ENCODE results near the gene SPTBN1.

SPTBN1 gene

DNA sequence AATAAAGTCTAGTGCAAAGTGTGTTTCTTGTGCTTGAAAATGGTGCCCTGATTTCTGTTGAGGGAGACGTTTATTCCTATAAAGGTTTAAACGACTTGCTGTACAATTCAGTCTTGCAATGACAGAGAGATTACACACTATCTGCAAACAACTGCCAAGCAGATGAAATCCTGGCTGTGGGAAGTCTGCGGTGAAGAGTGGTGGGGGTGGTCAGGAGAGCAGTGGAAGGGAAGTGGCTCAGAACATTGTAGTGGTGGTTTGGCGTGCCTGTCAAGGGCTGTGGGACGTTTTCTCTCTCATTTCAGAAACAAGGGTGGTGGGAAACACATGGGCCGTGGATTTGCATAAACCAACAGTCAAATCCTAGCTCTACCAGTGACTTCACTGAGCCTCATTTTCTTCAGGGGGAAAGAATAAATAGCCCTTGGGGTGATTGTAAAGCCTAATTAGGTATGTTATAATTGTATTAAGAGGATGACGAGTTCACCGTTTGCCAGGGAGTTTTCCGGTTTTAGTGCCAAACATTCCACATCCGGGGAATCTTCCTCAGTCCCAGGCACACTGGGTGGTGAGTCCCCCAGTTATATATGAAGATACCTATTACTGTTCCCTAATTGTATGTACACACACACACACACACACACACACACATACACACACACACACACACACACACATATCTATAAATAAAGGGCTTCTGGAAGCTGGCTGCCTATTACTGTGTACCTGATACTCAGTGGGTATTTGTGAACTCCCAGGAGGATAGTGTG is 115.0 kb downstream of the SPTBN1 start:
- DNase-seq, result peak in 8 of 56 donors; percentile 11 to 32 (median 16)

DNA sequence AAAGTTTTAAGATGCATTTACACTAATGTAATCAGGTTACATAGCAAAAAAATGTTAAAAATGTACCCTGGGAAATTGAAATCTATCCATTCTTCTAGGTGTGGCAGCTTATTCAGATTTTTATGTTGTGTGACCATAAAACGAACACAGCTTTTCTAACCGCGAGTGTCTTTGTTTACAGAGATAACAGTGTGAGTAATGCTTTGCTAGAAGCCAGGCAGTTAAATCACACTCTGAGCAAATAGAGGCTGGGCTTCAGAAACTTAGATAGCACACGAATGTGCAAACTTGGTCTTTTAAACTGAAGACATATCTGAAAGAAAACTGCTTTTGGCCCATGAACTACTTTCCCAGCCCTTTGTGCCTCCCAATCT is 116.1 kb downstream of the SPTBN1 start:
- DNase-seq, result no peak

DNA sequence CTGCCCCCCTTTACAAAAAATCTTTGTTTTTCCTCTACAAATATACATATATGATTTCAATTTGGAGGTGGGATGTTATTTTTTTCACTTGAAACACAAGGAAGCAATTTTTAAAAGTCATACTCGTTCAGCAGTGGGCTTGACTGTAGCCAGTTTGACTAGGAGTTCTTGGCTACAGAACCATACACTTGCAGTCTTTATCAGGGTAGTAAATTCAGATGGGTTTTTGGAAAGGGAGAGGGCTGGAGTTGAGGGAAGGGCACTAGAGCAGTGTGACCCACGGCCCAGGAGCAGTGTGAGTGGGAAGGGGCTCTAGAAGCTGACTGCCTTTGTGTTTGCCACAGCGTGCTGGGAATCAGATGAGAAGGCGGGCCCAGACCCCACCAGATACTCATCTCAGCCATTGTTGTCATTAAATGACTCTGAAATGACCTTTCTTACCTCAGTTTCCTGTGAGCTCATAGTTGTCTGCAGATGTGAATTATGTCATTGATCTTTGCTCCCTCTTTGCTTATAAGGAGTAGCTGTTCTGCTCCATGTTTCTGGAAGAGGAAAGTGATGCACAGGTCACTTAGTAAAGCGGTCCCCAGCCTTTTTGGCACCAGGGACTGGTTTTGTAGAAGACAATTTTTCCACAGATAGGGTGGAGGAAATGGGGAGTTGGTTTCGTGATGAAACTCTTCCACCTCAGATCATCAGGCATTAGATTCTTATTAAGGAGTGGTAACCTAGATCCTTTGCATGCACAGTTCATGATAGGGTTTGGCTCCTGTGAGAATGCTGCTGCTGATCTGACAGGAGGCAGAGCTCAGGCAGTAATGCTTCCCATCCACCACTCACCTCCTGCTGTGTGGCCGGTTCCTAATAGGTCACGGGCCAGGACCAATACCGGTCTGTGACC is 116.8 kb downstream of the SPTBN1 start:
- no peak for DNase-seq

DNA sequence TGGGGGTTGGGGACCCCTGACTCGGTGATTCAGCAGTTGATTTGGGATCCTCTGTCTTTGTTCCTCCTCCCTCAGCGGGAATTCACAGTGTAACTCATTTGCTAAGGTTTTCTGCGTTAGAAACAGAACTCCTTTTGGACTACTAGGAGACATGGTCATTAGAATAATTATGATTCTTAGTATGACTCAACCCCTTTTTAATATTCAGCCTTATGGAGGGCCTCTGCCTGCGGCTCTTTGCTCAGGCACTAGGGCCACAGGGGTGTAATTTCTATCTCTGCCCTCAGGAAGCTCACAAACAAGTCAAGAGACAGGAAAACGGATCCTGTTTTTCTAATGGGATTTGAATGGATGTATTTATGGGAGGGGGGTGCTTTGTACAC is 117.4 kb downstream of the SPTBN1 start:
- DNase-seq, result no peak

DNA sequence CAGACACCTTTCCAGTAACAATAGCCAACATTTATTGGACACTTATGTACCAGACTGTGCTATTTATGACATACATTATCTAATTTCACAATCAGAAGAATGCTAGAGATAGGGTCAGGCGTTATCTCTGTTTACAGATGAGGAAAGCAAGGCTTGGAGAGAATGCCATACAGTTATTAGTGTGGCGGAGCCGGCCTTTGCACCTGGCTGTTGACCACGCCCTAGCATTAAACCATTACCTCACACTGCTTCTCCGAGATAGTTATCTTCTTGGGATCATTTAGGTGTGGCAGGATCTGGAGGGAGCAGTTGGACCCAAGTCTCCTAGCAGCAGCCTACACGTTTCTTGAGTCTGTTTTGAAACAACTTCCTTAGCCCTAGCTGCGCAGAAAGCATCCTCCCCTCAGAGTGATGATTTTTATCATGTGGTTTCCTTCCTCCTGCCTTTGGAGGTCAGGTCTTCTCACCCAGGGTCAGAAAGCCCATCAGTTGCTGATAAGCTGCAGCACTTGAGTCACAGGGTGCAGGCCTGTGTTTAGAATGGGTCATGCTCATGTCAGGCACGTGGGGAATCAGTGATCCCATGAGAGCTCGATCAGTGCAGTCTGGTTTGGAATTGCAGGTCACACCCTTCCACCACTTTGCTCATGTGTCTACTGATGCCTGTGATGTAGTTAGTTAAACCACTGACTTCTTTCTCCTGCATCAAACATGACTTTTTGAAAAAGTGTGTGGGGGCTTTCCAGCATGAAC is 118.2 kb downstream of the SPTBN1 start:
- no peak for DNase-seq

DNA sequence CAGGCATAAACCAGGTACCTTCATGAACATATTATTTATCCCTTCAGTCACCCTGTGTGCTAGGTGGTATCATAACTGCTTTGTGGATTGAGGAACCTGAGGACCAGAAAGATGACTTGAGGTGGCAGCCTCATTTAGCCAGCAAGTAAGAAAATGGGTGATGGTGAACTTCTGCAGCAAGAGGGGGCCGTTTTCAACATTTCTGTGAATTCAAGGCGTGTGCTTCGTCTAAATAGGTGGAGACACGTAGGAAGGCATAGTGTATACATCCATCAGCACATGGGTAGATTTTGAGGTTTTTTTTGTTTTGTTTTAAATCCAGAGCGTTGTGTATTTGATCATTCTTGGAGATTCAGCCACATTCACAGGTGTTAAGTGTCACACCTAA is 118.7 kb downstream of the SPTBN1 start:
- no peak for DNase-seq

DNA sequence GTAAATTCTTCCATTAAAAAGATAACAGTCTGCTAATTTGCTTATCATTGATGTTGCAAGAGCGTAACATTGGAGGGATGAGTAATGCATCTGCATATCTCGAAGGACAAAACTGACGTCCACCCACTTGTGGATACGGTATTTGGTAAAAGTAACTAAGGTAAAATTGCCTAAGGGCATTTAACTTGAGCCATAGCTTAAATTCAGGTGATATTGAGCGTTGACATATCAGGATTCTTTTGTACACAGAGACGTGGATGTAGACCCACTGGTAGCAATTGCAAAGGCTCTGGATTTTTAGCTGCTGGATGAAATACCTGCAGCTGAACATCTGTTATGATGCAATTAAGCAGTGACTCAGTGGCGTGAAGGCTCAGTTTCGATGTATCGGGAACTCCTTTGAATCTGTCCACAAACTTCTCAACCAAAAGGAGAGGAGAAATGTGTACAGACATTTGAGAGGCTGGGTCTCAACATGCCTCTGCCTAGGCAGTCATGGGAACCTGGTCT is 119.3 kb downstream of the SPTBN1 start:
- no peak for DNase-seq

DNA sequence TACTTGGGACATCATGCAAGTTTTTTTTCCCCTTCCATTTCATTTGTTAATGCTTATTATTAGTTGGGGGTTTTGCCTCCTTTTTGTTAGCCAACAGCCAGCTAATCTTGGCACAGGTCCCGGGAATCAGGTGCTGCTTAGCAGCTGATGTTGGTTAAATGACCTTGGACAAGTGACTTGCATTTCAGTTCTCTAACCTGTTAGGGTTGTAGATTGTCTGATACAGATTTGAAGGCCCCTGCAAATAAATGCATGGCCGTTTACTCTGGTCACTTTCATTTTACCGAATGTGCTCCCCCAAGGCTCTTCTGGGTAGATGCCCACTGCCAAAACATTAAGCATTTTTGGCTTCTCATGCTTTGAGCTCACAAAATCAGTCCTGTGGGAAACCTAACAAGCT is 120.9 kb downstream of the SPTBN1 start:
- DNase-seq, result peak in 16 of 56 donors; percentile 5 to 56 (median 18)

DNA sequence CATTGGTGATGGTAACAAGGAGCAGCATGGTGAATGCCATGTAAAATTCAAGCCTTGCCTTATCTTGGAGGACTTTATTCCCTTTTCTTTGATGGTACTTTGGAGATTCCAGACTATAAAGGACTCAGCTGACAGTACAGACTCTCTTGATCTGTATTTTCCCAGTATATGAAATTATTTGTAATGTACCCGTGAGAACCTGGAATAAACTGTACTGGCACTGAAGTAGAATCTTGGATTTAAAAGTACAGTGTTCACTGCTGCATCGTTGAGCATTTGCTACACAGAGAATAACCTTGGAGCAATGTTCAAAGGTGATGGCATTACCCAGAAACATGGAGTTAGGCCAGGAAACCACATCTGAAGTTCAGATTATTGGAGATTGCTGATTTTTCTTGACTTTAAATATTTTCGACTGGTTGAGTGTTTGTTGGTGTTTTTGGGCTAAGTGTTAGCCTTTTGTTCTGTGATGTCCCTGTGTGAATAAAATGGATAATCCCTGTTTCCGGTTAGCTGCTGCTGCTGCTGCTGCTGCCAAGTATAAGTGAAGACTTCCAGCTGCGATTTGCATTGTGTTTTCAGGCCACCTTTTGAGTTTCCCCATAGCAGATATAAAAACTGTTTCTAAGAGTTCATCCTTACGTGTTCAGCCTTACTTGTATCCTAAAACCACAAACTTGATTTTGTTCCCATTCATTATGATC is 122.0 kb downstream of the SPTBN1 start:
- DNase-seq, result no peak

DNA sequence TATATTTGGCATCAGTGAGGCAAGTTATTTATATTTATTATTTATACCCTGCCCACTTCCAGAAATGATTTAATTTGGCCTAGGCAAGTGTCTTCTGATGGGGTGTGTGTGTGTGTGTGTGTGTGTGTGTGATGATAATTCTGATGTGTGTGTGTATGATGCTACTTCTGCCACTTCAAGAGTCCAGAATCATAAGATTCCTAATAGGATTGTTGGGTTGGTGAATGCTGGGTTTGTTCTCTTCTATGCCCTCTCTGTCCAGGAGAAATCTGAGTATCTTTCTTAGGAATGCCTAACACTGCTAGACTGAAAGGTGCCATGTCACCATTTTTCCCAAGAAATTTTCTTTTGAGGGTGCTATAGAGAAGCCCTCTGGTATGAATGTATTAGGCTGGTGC is 122.5 kb downstream of the SPTBN1 start:
- DNase-seq, result no peak

DNA sequence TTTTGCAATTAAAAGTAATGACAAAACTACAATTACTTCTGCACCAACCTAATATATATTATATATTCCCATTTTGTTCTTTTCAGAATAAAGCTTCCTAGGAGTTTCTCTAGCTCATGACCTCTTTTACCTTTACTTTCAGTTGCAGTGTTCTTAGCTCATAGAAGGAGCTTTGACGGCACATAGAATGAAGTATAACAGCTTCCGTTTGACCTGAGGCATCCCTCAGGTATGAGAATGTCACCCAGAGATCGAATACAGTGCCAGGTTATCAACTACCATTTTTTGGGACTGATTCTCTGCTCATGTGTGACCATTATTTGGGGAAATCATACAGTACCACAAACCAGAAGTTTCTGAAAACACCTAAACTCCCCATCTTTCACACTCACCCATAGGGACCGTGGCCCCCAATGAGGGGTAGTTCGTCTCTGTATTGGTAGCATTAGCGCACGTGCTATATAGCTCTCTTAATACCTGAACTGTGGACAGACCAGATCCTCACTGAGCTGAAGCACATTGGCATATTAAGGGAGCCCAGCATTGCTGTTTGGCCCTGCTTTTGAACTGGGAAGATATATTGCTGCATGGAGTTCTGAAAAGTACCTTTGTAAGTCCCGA is 123.0 kb downstream of the SPTBN1 start:
- DNase-seq, result no peak

DNA sequence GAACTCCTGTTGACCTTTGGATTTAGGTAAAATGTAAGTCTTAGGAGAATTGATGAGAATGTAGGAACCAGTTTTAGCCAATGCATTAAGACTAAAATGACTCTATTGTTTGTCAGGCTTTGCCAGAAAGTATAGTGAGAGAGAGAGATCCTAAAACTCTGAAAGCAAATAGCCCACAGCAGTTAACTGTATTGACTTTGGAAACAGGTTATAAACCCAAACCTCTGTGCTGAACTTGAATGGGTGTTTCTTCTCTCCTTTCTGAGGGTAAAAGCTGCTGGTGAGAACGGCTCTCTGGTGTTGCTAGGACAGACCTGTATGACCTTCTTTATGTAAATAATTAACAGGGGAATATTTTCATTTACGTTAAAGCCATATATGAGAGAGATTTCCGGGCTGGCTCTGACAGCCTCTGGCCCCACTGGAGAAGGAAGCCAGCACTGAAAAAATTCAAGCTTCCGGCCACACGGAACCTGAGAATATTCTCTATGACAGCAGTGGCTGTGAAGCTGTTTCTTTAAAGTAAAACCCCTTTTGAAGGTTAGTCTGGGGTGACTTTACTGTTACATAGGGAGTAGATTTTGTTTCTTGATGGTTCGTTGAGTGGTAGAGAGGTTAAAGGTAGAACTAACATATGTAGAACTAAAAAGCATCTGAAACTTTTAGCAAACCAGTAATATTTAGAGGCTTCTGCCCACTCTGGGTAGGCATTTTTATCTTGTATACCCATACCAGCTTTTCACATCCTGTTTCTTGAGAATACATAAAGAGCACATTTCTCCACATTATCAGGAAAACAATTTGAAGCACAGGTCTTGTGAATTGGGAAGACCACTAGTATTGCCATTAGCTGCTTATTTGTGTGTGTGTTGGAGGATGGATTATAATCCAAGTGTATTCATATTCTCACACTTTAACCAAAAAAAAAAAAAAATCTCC is 123.8 kb downstream of the SPTBN1 start:
- DNase-seq, result no peak

DNA sequence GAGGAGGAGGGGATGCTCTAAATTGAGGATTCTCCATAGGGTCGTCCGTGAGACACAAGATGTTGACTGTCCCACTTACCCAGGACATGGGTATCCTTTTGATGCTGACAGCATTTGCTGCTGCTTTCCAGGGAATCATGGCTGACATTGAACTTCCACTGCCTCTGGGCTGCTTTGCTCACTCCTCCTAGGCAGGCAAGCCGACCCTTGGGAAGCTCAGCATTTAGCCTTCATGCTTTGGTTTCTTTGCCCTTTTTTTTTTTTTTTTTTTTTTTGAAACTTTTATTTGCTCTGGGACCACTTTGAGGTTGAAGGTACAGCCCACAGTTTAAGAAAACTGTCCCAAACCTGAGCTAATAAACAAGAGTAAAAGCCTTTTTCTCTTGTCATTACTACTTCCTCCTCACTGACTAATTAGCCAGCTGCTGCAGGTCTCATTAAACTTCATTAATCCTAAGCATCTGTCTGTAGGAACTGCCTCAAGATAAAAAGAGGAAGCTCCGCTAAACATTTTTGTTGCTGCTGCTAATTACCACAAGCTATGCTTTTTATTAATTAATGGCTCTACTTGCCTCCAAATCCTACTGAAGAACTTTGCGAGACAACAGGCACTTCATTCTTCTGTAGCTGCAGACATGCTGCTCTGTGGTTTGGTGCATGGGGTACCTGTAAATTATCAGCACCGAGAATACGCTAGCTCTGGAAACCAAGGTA is 125.4 kb downstream of the SPTBN1 start:
- no peak for DNase-seq

DNA sequence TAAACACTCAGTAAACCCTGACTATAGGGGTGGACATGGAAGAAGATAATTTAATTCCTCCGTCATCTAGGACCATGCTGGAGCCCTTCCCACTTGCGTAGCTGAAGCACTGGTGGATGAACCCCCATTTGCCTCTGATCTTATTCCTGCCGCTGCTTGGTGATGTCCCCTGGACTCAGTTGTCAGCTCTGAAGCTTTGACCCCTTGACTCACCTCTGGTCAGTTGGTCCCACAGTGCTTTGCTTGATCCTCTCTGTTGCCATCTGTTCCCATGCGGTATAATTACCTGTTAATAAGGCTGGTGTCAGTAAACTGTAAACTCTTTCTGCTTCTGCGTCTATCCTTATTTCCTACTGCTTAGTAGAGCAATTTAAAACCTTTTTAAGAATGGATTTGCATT is 126.9 kb downstream of the SPTBN1 start:
- DNase-seq, result no peak

DNA sequence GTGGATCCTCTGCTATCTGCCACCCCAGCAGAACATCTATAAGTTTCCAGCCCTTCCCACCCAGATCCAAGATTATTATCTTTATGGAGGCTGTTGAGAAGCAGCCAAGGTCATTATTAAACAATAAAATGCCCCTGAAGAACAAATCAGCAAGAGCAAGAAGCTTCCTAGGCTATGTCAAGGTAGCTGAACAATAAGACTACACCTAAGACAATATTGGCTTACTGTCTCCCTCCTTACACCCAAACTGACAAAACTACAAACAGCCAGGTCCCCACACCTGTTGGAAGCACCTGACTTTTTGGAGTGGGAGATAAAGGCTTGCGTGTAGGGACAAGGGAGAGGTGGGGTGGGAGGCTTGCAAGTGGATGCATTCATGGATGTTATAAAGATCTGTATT is 128.5 kb downstream of the SPTBN1 start:
- DNase-seq, result no peak

DNA sequence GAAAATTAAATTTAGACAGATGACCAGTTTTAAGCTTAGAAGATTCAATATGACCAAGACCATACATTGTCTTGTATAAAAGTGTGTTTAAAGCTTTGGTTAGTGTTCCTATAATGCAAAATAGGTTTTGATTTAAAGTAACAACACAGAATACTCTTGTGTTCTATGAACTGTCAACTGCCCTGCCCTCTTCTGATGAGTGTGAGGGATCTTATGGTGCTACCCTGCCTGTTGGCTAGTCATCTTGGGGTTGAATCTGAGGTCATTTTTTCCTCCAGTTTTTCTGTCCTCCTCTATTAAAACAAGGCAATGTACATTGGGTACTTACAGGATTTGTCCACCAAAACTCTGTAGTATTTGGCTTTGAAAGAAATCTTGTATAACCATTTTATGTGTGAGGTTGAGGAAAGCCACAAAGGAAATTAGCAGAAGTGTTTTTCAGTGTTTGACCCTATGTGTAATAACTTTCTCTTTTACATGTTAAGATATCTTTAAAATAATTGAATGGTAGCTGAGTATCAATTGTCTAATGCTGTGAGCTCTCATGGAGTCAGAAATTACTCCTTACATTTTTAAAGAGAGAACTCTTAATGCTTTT is 129.1 kb downstream of the SPTBN1 start:
- DNase-seq, result no peak

DNA sequence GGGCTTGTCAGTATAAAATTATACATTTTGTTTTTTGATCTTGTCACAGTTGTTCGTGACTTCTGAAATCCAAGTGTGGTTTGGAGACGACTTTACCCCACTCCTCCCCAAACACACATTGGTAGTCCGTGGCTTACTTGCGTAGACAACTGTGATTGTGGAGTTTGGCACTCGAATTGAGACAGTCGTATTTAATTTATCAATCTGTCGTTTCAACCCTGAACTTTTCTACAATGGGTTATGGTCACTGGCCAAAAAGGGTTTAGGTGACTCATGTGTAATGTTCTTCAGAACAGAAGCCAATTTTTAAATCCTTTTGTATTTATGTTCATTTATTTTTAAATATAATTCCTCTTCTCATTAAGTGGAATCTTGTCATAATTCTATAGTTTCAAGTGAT is 129.9 kb downstream of the SPTBN1 start:
- DNase-seq, result no peak

DNA sequence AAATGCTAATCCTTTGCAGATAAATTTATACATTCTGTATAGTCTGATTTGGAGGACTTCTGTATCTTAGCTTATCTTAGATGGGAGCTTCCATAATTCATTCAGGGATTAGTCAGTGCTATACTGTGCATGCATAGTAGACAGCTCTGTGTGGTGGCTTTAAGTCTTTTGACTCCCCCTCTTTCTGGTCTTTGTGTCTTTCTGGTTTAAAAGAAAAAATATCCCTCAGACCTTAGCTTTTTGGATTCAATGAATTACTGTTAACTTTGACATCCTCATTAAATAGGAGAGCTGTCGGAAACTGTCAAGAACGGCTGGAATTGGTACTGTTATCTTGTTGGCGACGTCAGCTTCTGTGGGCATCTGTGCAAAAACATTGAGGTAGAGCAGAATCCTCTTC is 130.4 kb downstream of the SPTBN1 start:
- DNase-seq, result no peak
